GM10266 (cell line): ENCODE data around the gene UBE2G2.

Experiments
- DNase-seq: peaks from one replicate; pipeline ENCODE4 v3.0.0; 2012; ENCODE audit errors: extremely low spot score
- TF ChIP-seq, protein P1 (sequence below): IDR thresholded peaks from 2 replicates; pipeline ENCODE4 v1.5.1; 2012; ENCODE audit warnings: mild to moderate bottlenecking, low read depth; ENCODE audit not compliant: control insufficient read depth, insufficient read depth; ENCODE audit errors: missing control alignments

The UBE2G2 gene

DNA sequence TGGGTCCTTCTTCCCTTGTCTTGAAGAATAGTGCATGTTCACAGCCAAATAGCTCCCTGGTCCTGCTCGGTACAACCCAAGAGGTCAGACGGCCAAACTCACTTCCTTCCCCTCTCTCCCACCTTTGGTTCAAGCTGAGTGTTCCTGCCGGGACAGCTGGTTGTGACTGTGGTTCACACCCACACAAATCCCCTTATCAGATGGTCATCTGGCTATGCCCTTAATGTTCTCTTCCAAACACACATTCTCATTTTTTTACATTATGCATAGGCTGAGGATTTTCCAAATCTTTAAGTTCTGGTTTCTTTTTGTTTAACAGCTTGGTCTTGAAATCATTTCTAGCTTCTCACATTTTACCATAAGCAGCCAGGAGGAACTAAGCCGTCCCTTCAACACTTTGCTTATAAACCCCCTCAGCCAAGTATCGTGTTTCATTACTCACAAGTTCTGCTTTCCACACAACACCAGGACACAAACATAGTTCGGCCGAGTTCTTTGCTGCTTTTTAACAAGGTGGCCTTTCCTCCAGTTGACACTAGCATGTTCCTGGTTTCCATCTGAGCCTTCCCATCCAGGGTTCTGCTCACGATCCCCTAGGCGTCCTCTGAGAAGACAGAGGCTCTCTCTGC, 70.6 kb downstream of the UBE2G2 start:
- no peak for DNase-seq
- TF ChIP-seq, protein P1, sequence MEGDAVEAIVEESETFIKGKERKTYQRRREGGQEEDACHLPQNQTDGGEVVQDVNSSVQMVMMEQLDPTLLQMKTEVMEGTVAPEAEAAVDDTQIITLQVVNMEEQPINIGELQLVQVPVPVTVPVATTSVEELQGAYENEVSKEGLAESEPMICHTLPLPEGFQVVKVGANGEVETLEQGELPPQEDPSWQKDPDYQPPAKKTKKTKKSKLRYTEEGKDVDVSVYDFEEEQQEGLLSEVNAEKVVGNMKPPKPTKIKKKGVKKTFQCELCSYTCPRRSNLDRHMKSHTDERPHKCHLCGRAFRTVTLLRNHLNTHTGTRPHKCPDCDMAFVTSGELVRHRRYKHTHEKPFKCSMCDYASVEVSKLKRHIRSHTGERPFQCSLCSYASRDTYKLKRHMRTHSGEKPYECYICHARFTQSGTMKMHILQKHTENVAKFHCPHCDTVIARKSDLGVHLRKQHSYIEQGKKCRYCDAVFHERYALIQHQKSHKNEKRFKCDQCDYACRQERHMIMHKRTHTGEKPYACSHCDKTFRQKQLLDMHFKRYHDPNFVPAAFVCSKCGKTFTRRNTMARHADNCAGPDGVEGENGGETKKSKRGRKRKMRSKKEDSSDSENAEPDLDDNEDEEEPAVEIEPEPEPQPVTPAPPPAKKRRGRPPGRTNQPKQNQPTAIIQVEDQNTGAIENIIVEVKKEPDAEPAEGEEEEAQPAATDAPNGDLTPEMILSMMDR: no peak

DNA sequence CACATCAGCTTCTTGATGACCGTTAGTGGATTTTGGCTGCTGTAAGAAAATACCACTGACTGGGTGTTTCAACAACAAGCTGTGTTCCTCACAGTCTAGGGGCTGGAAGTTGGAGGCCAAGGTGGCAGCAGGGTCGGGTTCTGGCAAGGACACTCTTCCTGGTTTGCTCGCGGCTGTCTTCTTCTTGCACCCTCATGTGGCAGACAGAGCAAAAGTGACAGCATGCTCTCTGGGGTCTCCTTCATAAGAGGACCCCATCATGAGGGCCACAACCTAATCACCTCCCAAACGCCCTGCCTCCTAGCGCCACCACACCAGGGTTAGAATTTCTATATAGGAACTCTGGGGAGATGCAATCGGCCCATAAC, 71.6 kb downstream of the UBE2G2 start:
- TF ChIP-seq, protein P1: no peak
- no peak for DNase-seq

DNA sequence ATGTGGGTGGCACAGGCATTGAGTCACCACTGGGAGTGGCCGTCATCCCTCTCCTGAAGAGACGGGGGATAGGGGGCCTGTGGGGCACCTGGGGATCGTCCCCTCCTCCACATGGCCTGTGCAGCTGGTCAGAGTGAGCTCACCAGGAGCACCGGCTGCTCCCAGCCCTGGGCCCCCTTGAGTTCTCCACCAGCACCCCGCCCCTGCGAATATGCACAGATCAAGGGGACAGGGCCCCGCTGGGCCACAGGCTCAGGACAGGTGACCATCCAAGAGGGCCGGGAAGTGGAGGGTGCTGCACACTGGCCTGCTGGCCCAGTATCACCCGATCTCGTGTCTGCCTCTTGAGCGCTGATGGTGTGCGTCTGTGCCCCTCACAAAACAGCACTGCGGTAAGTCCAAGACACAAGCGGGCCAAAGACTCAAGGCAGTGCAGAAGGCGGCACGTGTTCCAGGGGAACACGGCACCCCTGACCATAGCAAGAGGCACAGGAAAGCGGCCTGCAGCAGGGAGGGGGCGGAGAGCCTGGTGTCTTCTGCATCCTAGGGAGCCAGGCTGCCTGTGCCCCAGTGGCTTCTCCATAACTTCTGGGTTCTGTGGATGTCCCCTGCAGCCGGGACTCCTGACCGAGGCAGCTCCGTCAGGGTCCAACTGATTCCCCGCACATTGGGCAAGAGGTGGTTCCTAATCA, 72.1 kb downstream of the UBE2G2 start:
- DNase-seq: no peak
- TF ChIP-seq, protein P1: no peak

DNA sequence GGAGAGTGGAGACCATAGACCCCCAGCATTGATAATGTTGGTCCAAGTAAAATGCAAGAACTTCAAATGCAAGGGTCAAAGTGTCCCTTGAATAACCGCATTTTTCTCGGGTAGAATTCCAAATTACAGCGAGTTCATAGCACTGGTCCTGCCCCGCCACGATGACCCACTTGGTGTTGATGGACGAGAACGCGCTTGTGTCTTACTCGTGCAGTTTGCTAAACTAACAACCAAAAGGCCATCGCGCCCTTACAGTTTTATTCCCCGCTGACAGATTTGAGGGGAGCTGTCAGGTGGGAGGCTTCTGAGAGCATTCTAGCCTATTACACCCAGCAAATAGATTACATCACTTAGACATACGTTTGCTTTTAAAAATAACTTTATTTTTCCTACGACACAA, 72.9 kb downstream of the UBE2G2 start:
- DNase-seq: no peak
- TF ChIP-seq, protein P1: no peak

DNA sequence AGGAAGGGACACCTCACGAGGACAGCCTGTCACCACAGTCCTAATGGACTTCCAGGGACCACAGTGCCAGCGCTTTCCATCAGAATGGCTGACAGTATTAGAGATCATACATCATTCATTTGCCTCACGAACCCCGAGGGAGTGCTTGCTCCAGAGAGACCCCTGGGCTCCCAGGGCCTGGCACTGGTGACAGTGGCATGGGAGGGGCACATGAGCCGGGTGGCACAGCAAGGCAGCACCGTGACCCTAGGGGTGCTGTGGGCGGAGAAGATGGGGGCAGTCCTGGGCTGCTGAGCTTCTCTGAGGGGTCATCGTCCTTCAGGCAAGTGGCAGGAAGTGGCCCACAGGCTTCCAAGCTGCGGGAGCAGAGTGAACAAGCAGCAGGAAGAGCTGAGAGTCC, 73.9 kb downstream of the UBE2G2 start:
- no peak for DNase-seq
- TF ChIP-seq, protein P1: no peak

- TF ChIP-seq, protein P1: no peak
- DNase-seq: no peak
Measured at GRCh38 chr21:44727321-44727720, 74.3 kb downstream of the UBE2G2 start.

- DNase-seq: no peak
- TF ChIP-seq, protein P1: no peak
Measured at GRCh38 chr21:44726826-44727225, 74.8 kb downstream of the UBE2G2 start.
